GM12872 (cell line): ENCODE data around the gene OR56B4.
"Not testable (repeated sequence)": the region's sequence is repeated elsewhere in the genome, so short reads cannot be mapped to it uniquely, and the experiment has no call there.

Experiments used
- TF ChIP-seq, protein P1 (sequence below): IDR thresholded peaks from 3 replicates; pipeline ENCODE4 v1.5.1; 2011; ENCODE audit warnings: low read depth, mild to moderate bottlenecking, low read length, moderate library complexity; ENCODE audit not compliant: insufficient read depth

Gene OR56B4, protein sequence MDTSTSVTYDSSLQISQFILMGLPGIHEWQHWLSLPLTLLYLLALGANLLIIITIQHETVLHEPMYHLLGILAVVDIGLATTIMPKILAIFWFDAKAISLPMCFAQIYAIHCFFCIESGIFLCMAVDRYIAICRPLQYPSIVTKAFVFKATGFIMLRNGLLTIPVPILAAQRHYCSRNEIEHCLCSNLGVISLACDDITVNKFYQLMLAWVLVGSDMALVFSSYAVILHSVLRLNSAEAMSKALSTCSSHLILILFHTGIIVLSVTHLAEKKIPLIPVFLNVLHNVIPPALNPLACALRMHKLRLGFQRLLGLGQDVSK

DNA sequence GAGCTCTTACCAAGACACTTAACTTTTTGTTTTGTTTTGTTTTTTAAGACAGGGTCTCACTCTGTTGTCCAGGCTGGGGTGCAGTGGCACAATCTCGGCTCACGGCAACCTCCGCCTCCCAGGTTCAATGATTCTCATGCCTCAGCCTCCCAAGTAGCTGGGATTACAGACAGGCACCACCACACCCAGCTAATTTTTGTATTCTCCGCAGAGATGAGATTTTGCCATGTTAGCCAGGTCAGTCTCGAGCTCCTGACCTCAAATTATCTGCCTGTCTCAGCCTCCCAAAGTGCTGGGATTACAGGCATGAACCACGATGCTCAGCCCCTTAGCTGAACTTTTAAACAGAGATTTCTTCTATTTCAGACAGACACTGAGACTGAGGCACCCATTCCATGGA lies at the start of gene OR56B4:
OR56B4 (plus strand) TSS at position 301 of the 400 bp plus-strand sequence; CDS start at position 396, 95 bp downstream.
- TF ChIP-seq, protein P1, sequence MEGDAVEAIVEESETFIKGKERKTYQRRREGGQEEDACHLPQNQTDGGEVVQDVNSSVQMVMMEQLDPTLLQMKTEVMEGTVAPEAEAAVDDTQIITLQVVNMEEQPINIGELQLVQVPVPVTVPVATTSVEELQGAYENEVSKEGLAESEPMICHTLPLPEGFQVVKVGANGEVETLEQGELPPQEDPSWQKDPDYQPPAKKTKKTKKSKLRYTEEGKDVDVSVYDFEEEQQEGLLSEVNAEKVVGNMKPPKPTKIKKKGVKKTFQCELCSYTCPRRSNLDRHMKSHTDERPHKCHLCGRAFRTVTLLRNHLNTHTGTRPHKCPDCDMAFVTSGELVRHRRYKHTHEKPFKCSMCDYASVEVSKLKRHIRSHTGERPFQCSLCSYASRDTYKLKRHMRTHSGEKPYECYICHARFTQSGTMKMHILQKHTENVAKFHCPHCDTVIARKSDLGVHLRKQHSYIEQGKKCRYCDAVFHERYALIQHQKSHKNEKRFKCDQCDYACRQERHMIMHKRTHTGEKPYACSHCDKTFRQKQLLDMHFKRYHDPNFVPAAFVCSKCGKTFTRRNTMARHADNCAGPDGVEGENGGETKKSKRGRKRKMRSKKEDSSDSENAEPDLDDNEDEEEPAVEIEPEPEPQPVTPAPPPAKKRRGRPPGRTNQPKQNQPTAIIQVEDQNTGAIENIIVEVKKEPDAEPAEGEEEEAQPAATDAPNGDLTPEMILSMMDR: not testable (repeated sequence)

DNA sequence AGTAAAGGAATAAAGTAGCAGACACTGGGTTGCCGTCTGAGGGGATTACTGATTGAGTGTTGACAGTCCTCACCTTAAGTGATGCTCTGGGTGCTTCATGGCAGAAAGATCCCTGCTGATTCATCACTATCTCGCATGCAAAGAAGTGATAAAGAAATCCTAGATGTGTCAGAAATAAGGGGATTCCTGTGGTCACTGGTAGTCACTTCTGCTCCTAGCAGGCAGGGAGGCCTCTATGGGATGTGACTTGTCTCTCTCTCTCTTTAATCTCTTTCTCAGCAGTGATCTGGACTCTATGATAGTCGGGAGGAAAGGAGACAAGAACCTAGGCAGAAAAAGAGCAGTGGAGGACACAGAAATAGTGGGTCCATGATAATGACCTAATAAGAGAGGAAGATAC lies 46.0 kb upstream of the OR56B4 start:
- TF ChIP-seq, protein P1: no peak

DNA sequence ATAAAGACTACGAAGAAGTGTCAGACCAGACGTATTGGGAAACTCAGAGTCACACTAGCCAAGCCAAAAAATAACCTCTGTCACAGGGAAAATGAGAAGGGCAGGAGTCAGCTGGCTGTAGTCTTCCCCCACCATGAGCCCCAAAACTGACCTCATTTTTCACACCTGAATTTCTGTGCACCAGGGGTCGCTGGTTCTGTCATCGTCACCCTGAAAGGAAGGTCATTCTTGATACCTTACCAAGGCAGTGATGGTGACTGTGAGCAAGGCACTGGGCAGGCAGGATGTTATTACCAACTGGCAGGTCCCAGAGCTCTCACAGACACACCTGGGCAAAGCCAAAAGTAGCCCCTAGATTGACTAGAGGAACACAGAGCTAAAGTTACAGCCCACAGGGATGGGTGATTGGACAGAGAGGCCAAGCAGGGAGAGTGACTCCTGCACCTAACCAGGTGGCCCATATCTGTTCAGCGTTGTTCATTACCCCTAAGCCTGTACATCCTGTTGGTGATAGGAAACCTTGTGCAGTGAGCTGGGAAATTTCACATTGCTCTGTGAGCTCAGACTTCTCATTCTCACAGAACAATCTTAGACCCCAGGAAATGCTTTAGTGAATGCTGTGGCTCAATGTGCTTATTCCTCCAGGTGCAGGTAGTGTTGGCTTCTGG lies 44.7 kb upstream of the OR56B4 start:
- TF ChIP-seq, protein P1: peak; percentile 27; the same call in 1 of the 3 replicates

DNA sequence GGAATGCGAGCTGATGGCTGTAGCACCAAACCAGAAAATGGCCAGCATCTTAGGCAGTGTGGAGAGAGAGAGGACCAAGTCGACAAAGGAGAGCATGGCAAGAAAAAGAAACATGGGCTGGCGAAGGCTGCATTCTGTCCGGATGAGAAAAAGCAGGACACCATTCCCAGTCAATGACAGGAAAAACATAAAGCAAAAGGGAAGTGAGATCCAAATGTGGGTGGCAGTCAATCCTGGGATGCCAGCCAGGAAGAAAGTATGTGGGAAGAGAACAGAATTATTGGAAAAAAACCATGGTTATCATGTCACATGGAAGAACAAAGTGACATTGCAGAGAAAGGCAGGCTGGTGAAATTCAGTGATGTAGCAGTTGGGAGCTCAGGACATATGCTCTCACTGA lies 40.0 kb upstream of the OR56B4 start:
- TF ChIP-seq, protein P1: no peak

DNA sequence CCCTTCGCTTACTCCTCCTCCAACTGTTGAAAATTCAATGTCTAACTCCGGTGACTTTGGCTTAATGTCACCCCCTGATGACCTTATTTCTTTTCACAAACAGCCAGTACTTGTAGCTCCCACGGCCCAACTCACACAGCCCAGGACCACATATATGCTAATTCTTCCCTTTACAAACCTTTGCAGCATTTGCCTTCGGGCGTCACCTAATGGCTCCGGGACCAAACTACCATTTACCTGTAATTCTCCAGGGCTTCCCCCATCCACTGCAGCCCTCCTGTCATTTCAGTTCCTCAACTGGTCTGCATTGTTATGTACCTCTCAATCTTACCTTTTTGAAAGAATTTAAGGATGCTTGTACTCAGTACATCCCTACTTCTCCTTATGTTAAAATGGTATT lies 29.8 kb upstream of the OR56B4 start:
- TF ChIP-seq, protein P1: no peak

DNA sequence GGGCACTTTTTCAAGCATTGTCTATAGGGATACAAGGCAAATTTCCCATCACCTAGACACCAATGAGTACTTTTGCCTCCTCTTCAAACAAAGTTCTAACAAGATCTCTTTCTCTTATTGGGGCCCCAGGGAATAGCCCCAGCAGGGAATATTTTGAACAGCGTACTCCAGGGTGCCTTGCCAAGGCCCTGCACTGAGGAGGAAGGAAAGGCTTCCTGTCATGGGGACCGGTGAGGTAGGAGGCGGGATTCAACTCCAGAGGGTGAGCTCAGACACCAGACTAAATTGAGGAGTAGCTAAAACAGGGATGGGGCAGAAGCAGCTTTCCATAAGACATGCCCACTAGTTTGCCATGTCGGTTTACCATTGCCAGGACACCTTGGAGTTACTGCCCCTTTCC lies 28.0 kb upstream of the OR56B4 start:
- TF ChIP-seq, protein P1: no peak

DNA sequence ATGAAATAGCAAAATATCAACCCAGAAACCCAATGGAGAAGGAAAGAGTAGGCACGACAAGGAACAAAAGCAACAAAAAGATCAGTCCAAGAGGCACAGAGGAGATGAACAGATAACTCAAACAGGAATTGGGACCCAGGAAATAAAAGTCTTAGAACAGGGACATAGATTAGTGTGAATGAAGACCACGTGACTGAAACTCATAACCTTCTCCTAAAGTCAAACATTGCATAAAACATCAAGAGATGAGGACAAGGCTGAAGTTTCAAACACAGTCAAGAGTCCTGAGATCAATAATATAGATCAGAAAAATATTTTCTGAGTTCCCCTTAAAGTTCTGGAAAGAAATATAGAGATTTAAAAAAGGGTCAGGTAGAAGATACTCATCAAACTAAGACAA lies 24.4 kb upstream of the OR56B4 start:
- TF ChIP-seq, protein P1: no peak
